Fibroblast of lung (primary cell): Measurements from ENCODE around the gene NCK2.

ENCODE experiments used
- CTCF ChIP-seq, 2 donors: IDR thresholded peaks in 1 of 2; conservative IDR thresholded peaks in 1 of 2; 1 replicate in 1 of 2; 2 replicates in 1 of 2; pipeline ENCODE4 v1.5.1; 2011 to 2012; ENCODE audit warnings: low read length in 2 of 2, control low read depth in 1 of 2, inconsistent platforms in 1 of 2, low read depth in 1 of 2, mild to moderate bottlenecking in 1 of 2
- EZH2 ChIP-seq: IDR thresholded peaks from 2 replicates; pipeline ENCODE4 v1.5.1; 2012; ENCODE audit warnings: low read length, control low read depth, mild to moderate bottlenecking; ENCODE audit errors: missing control alignments

DNA sequence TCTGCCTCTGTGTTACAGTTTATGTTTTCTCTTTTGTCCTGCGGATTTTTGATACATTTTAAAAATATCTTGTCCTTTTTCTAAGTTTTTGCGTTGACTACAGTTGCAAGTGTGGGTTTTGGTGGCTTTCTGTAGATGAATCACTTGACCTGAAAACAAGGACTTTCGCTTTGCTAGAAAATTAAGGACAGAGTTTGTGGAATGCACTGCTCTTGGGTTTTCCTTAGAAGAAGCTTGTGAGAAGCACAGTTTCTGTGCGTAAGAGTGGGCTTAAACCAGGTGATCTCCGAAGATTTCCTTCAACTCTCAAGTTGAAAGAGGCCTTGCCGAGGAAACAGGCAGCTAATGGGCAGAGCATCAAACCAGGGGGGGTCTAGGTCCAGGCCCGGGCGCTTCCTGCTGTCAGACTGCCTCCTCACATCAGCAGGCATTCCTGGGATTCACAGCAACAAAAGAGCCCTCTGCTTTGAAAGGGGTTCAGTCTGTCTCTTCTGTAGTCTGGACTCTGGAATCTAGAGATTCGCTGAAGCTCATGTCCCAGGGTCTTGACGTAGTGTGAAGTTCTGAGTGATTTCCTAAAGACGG, 17.3 kb downstream of the NCK2 start:
- TF ChIP-seq EZH2 (no peak), CTCF (conservative IDR thresholded peaks at IDR 0.05 in 1 of 2, IDR thresholded peaks at IDR 0.05 in 1 of 2; ENCODE audit: low read depth in 1 of 2, low read length in 2 of 2) (no peak)
